Measurements from ENCODE around the gene CSK.
A peak's percentile ranks its signal among the peaks of the same experiment; 100 is the strongest.

CSK gene

DNA sequence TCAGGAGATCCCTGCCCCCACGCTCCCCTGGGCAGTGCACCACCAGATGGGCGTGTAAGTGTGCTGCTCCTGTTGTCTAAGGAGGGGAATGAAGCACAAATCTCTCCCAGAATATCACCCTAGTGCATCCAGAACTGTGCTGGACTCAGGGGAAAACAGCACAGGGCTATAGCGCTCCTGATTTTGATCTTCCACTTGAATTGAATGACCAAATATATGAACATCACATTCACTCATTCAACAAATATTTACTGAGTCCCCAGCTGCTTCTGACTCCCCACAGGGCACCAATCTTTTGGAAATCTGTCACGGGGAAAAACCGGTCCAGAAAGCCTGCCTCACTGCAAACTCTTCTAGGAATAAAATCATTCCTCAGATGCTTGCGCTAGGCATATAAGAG is 47.0 kb downstream of the CSK start:
- no peak for DNase-seq

DNA sequence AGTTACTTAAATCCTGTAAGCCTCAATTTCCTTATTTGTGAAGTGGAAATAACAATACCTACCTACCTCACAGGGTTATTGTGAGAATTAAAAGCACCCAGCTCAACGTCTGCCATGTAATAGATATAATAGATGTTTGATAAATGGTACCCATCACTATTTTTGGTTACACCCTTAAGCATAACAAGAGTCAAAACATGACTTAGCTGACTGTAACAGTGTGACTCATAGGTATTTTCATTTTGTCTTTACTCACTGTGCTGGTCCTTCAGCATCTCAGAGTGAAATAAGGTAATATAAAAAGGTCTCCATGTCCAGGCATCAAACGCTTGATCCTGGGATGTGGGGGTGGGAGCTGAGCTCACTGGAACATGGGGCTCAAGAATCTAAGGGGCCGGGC is 47.6 kb downstream of the CSK start:
- DNase-seq, result no peak

DNA sequence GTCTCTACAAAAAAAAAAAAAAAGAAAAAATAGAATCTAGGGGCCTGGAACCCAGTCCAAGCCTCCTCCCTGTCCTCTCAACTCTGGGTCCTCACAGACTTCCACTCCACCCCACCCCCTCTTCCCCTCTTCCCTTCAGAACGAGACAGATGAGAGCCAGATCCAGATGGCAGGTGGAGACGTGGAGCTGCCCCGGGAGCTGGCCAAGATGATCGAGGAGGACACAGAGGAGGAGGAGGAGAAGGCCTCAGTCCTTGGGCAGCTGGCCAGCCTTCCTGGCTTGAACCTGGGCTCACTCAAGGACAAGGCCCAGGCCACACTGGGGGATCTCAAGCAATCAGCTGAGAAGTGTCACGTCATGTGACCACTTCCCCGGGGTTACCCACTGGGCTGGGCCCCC is 48.1 kb downstream of the CSK start:
- DNase-seq, result no peak

DNA sequence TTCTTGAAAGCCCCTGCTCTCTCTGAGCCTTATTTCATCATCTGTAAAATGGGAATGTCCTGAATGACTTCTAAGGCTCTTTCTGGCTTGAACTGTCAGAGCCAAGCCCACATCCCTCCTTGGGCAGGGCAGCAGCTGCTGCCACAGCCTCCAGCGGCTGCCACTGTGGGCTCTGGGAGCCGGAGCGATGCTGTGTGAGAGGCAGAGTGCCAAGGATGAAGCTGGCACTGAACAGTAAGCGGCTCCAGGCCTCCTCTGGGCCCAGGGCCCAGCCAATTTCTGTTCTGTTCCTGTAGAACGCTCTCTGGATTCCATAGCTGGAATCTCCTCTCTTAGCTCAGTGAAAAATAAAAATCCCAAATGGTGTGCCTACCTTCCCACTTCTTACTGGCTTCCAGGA is 49.0 kb downstream of the CSK start:
- no peak for DNase-seq

DNA sequence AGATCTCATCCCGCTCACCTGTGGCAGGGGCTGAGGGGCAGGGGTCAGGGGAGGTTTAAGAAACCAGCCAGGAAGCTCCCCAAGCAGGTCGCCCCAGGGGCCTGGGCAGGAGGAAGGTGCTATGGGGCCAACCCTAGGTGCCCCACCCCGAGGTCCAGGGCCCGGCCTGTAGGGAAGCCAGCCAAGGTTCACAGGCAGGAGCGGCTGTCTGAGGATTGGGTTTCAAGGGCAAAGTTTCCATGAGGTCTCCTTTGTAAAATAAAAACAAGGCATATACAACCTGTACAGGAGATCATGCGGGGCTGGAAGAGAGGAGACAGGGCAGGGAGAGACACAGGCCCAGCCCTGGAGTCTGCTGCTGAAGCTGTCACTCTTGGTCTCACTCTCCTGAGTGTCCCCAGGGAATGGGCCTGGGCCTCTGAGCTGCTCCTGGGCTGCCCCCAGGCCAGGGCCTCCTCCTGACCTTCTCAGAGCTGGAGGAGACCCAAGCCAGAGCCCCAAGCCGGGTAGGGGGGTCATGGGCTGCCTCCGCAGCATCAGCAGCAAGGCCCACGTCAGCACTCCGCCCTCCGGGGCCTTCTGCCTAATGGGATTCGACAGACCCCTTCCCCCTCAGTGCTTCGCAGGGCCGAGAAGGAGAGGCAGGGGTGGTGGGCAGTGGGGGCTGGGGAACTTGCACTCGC is 50.1 kb downstream of the CSK start:
- no peak for DNase-seq

DNA sequence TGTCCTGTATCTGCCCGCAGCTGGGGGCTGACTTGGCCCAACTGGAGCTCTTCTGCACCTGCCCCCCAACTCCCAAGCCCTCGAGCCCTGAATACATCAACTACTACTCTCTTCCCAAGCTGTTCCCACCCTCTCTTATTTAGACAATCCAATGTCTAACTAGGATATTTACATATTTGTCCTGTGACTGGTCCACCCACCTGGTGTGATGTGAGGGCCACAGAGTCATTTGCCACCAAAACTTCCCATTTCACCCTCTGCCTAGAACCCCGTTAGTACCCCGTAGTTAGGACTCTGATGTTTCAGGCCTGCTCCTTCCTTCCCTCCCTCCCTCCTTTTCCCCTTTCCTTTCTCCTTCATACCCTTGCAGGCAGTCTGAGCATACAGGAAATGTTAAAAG is 50.9 kb downstream of the CSK start:
- no peak for DNase-seq

DNA sequence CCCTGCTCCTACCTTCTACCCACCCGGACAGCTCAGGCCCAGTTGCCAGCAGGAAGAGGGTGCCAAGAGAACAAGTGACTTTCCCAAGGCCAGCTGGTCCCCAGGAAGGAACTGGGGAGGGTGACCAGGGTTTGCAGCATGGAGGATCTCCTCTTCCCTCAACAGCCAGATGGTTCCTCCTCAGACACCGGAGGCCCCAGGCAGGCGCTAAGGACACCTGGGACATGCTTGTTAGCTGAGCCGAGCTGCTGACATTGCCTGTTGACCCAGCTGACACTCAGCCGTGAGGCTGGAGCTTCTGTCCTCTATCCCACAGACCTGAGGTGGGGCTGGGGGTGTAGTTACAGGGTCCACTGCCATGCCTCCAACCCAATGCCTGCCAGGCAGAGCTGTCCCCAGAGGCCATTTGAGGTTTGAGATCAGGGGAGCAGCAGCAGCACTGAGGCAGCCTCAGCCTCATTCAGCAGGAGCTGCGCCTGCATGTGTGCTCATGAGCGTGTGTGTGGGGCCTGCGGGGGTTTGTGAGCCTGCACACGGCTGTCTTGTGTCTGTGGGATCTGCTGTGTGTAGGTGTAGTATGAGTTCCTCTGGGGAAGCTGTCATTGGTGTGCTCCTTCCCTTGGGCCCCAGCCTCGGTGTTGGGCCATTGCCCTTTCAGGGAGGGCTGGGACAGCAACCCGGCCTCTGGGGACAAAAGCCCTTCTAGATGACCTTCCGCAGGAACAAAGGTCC is 51.7 kb downstream of the CSK start:
- no peak for DNase-seq

DNA sequence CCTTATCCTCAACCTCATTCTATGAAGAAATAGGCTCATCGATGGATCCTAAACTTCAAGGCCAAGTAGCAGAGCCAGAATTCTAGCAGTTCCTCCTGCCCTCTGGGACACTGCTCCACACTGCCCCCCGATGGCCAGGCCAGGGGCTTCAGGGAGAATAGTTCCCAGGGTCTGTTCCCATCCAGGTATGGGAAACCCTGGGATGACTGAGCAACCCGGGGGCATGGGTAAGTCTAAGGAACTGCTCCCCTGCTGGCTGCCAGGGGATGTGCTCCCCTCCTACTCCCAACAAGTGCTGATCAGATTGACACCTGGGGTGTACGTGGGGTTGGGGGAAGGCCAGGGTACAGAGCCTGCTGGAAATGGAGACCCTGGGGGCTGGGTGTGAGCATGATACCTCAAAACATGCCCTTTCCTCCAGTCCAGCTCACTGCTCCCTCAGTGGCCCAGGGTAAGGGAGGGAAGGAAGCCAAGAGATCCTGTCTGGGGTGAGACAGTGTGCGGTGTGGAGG is 53.5 kb downstream of the CSK start:
- DNase-seq, result peak; percentile 38

DNA sequence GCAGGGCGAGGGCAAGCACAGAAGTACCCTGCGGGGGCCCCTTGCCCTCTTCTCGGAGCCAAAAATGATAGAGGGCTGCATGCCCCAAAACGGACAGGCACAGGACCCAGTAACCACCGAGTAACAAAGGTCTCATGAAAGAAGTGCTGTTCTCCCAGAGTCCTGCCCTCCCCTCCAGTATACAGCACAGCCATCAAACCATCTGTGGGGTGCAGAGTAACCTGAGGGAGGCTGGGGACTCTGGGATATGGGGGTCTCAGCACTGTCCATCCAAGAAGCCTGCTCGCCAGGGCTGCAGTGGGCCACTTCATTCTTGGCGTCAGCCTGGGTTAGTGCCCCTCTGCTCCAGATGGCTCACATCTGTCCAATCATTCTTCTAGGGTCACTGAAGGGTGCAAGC is 55.0 kb downstream of the CSK start:
- DNase-seq, result no peak

DNA sequence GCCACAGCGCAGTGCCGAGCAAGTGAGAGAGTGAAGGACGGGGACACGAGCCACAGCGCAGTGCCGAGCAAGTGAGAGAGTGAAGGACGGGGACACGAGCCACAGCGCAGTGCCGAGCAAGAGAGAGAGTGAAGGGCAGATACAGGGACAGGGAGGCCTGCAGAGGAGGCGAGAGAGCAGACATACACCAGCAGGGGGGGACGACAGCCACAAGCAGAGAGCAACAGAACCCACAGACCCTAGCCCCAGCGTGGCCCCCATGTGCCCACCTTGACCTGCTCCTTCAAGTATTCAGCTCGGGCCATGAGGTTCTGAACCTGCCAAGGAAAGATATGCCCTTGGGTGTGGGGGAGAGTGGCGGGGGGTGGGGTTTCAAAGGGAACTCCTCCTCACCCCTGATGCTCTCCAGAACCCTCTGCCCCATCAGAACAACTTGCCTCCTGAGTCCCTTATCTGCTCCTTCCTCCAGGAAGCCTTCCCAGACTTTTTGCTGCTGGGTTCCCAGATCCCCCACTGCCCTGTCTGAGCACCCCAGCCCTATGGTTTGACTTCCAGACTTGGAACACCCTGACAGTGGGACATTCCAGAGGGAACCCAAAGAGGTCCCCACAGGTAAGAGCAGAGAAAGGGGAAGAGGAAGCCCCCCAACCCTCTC is 55.7 kb downstream of the CSK start:
- DNase-seq, result no peak

DNA sequence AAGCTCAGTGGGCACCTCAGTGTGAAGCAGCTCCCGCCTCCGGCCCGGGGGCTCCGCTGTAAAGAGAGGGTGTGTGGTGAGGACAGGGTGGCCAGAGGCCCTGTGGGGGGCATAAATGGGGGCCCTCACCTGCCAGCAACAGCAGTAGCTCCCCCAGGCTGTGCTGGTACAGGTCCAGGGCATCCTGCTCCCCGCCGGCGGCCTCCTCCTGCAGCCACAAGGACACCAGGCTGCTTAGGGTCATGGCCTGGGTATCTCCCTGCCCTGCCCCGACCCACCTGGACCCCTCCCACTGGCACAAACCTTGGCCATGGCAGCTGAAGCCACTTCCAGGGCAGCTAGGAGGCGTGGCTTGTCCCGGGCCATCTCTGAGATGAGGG is 56.2 kb downstream of the CSK start:
- no peak for DNase-seq

DNA sequence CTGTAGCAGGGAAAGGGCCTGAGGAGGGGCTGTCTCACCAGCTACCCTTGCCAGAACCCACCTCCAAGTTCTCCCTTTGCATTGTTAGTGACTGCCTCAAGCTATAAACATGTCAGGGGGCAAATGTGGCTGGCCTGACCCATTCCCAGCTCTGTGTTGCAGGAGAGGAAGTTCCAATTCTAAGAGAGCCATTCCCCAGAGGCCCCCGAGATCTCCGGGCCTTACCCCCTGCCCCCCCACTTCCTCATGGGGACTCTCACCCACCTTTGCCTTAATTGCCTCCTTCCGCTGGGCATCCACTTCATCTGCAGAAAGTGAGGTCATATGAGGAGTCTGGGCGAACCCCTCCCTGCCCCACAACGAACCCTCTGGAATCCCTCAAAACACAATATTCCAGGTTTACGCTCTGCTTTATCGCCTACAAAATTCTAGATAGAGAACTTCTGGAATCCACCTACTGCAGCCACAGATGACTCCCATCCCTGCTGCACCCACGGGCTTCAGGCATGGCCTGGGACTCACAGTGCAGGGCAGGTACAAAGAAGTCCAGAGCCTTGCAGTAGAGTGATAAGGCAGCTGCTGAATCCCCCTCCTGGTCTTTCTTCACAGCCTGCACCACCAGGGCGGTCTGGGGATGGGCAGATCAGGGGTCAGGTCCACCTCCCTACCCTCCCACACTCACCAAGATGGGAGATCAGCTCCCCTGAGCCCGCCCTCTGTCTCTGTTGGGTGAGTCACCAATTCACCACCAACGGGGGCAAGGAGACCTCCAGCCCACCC is 57.1 kb downstream of the CSK start:
- no peak for DNase-seq

DNA sequence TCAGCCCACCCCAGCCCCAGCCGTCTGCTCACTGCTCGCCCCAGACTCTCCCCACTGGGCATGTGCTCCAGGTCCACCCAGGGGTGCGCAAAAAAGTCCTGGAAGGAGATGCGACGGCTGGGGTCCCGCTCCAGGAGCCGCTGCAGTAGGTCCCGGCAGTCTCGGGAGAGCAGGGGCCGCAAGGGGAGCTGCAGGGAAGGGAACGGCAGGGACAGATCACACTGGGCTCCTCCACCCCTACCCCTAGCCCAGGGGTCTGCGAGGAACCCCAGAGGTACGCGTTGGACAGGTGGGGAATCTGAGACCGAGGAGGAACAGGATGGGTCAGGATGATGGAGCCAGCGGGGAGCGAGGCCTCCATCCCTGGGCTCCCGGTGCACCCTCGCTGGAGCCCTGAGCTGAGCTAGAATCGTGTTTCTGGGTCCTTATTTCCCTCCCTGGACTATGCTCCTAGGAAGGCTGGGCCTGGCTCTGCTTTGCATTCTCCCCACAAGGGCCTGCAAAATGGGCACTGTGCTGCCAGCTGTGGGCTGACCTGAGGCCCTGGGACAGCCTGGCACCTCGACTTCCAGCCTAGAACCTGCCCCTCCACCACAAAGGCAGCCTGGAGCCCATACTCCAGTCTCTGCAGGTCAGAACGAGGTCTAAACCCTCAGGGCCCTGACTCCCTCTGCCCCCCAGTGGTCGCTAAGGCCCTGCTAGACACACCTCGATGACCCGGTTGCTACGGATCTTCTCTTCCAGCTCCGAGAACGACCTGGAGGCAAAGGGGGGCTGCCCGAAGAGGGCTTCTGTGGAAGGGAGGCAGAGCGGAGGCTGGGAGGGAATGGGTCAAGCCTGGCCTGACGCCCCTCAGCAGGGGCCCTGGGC is 57.9 kb downstream of the CSK start:
- no peak for DNase-seq

DNA sequence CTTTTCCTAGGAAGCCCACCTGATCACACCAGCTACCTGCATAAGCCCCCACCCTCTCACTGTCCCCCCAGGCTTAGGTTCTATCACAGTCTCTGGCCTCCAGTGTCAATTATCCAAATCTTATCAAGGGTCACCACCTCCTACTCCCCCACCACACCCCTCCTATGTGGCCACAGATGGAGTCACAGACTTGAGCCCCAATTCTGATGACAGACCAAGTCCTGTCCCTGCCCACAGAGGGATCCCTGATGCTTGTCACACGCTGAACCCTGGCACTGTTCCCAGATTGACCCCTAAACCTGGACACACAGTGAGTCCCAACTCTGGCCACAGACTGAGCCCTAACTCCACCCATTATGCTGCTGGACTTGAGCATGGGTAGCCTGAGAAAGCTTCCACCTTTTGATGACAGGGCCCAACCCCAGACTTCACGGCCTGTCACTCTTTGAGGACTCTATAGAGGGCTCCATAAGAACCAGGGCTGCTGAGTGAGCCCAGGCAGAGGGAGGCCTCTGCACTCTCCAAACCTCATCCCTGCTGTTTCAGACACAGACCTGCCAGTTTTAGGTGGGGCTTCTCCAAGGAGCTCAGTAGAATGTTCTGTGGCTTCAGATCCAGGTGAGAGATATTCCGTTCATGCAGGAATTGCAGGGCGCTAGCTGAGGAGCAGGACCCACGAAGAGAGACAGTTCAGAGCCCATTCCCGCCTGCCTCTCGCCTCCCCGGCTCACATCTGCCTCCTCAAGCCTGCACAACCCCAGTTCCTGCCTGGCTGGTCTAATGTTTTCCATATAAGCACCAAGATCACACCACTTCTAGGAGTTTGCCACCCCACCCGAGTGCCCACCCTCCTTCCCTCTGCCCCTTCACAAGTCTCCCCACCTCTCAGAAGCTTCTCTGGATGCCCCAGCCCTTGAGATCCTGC is 59.2 kb downstream of the CSK start:
- DNase-seq, result no peak

DNA sequence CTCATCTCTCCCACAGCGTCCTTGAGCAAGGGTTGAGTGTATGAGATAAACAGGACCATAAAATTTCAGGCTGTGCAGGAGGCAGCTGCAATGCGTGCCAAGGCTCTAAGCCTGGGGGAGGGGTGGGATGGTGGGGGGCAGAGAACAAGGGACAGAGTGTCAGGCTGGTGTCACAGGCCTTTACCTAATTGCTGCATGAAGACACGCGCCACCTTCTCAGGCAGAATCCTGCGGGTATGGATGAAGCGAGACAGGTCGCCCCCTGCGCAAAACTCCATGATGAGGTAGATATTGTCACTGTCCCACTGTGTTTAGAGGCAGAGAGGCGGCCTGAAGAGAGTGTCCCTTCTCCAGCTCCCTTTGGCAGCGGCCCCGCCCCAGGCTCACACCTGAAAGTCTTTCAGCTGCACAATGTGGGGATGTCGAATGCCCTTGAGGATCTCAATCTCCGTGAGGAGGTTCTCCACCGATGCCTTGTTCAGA is 60.1 kb downstream of the CSK start:
- no peak for DNase-seq

DNA sequence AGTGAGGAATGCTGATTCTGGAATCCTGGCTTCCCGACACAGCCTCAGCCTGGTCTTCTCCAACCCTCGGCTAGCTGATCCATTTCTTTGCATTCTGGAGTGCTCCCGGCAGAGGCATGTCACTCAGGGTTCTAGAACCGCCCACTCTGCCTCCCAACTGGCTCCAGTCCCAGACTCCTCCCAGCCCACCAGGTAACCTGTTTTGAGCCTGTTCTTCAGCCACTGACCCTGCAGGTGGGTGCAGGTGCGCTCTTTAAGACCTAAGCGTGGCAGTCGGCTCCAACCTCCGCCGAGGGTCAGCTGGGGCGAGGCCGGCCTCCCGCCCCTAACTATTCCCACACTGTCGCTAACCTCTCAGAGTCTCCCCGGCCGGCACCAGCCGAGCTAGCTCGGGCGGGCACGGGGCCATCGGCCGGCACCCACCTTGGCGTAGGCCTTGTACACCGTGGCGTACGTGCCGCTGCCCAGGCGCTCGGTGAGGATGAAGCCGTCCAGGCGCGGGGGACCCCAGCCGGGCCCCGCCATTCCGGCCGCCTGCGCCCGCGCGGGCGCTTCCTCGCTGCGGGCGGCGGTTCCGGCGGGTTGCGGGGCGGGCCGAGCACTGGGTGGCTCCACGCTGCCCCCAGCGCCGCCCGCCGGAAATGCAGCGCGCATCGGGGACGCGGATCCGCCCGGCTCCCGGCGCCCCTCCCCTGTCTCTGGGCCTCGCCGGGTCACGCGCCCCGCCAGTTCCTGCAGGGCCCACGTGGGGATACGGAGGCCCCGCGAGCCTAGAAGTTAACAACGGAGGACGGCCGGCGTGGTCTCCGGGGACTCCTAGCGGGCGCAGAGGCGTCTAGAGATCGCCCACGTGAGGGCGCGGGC is 60.9 kb downstream of the CSK start, which contains the start of gene ULK3:
Gene ULK3, minus strand, starts transcription at position 576 of the 864 bp plus-strand sequence. Its CDS starts 51 bp downstream, at position 525.
- DNase-seq, result peak; percentile 93

DNA sequence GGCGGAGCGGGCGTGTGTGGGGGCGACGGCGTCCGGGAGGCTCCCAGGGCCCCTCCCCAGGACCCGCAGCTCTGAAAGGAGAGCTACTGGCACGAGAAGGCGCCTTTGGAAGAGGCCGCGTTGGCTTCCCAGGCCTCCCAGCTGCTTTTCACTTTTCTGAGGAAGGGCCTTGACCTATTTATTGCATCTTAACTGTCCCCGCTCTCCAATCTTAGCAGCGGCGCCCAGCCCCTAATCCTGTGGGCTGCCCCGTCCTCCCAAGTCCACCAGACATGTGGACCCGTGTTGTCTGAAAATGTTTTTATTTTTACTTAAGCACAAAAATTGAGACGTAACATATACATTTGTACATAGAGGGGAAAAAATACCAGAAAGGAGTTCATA is 61.6 kb downstream of the CSK start:
- no peak for DNase-seq

DNA sequence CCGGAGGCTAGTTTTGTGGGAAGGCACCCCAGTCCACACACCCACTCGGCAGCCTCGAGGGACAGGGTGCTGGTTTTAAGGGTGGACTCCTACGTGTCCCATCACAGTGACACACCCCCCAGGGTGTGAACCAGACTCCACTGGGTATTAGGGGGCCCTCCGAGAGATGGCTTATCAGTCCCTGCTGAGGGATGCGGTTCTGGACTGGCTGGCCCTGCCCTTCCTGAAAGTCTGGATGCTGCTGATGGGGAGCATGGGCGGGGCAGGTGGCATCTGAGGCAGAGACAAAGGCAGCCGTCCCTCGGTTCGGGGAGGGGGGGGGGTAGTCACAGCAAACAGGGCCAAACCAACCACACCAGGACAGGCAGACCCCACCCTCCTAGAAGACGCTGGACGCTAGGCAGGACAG is 62.0 kb downstream of the CSK start:
- DNase-seq, result no peak

DNA sequence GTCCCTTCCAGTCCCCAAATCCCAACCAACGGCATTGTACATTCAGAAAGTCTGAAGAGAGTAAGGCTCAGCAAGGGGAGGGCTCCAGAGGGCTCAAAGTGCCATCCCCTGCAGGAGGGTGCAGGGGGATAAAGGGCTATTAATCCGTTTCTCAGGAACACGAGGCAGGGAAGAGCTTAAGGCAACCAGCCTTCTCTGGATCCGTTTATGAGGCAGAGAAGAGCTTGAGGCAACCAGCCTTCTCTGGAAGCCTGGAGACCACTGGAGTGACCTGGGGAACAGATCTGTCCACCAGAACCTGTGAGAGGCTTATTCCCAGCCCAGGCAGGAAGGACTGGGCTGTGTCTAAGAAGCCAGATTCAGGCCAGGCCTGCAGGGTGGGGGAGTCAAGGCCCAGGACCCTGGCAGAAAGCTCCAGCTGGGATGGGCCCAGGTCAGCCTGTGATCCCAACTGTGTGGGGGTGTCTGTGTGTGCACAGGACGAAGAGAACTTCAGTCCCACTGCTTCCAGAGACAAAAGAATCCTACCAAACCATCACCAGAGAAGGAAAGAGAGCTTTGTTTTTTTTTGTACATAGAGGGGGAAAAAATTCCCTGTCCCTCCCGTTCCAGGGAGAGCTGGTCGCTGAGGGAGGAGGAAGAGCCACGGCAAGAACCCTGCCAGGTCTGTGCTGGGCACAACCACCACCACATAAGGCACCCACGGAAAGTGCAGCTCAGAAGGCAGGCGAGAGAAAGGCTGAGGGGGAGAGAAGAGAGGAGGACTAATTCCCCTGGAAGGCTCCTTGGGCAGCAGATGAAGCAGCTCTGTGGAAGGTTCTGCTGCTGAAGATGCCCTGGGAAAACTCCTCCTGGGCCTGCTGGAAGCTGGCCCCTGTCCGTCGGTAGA is 62.7 kb downstream of the CSK start:
- no peak for DNase-seq
